GM12892 (cell line): ENCODE results near the gene COA7.

ENCODE experiments used
- DNase-seq: peaks from one replicate; pipeline ENCODE4 v3.0.0; 2011; ENCODE audit not compliant: insufficient read length
- FAIRE-seq: peaks from 2 replicates; lab custom pipeline; 2011; peaks lifted over from hg19 to GRCh38; lab: Jason Lieb, UNC
- POLR2A ChIP-seq: IDR thresholded peaks from 2 replicates; pipeline ENCODE4 v1.6.1; 2011; ENCODE audit warnings: low read depth, low read length, control low read depth
- POLR2AphosphoS5 ChIP-seq: IDR thresholded peaks from 2 replicates; pipeline ENCODE4 v1.6.1; 2011; ENCODE audit warnings: low read depth, low read length, control low read depth
- TAF1 ChIP-seq: IDR thresholded peaks from 2 replicates; pipeline ENCODE4 v1.6.1; 2011; ENCODE audit warnings: low read depth, mild to moderate bottlenecking, control low read depth, low read length, borderline replicate concordance

Gene COA7

DNA sequence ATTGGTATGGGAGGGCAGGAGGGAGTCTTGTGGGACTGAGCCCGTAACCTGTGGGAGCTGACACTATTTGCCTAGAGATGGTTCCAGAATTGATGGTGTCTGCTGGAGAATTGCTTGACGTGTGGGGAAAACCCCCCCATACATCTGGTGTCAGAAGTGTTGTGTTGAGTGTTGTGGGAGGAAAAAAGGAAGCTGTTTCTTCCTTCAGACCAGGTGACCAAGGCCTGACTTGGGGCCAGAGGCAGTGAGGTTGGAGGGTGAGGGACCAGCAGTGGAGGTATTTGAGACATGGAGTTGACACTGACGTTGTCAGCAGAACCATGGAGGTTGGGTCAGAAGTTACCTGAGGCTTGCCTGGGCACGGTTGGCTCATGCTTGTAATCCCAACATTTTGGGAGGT, 56.8 kb downstream of the COA7 start:
- TF ChIP-seq TAF1 (no peak), POLR2AphosphoS5 (no peak)
- DNase-seq: no peak
- FAIRE-seq: peak; percentile 90

DNA sequence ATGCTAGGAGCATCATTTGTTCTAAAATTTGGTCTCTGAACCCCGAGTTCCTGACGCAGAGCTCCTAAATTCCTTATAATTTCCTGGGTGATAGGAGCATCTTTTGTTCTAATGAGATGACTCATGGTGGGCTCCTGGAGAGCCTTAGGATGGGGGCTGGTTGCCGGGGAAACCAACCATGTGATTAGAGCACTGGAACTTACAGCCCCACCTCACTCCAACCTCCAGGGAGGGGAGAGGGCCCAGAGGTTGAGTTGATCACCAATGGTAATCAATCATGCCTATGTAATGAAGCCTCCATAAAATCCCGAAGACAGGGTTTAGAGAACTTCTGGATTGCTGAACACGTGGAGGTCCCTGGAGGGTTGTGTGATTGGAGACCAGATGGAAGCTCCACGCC, 57.5 kb downstream of the COA7 start:
- FAIRE-seq (no peak), DNase-seq (no peak)
- TF ChIP-seq POLR2AphosphoS5 (no peak), POLR2A (no peak), TAF1 (no peak)

DNA sequence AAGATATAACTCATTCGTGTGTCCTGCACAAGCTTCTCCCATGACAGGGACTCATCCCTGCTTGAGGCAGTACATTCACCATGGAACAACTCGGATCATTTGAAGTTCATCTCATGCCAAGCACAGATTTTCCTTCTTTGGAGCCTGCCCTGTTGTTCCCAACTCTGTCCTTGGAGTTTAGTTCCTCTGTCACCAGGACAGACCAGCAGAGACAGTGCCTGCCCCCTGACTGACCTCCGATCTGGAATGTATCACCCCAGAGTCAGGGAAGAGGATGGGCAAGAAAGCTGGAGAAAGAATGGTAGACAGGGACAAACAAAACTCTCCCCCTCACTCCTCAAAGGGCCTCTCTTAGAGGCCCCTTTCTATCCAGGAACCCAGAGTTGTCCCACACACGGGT, 60.2 kb downstream of the COA7 start:
- TF ChIP-seq POLR2A: no peak
- TF ChIP-seq POLR2AphosphoS5: no peak
- FAIRE-seq (no peak), DNase-seq (no peak)

DNA sequence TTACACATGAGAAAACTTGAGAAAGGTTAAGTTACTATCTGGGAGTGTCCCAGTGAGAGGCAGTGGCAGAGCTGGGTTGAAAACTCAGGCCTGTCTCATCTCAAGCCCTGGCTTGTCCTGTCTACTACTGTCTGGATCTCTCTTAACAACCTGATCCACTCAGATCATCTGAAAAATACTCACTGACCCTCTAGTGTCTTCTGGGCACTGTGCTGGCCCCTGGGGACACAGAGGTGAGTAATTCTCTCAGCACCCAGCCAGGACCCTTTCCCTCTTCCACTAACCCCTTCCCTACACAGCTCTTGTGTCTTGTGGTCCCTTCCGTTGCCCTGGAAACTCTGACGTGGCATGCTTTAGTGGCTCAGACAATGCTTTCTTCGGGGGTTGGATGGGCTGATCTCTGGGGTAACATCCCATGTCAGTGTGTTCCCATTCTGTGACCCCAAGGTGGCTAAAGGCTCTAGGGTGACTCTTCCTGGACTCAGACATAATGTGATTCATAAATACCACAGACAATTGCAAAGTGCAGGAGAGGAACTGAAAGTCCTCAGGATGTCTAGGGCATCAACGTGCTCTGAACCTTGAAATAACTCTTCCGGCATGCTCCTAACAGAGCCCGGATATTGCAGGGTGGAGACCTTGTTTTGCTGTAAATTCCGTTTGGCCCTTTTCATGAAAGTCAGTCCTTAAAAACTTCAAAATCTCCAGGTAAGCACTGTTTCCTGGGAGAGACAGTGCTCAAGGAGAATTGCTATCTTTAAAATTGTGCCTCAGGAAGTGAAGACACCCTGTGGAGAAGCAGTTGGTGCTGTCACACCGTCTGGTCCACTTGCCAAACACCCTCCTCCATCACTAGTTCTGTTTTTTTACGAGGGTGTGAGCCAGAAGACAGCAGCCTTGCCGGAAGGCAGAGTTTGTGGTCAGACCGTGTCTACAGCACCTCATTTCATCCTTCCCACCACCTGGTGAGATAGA, 61.1 kb downstream of the COA7 start:
- peak; percentile 97 for FAIRE-seq
- peak; percentile 46 for DNase-seq
- no peak for TF ChIP-seq POLR2AphosphoS5
- TF ChIP-seq POLR2A: peak; percentile 39; the same call in 1 of the 2 replicates

DNA sequence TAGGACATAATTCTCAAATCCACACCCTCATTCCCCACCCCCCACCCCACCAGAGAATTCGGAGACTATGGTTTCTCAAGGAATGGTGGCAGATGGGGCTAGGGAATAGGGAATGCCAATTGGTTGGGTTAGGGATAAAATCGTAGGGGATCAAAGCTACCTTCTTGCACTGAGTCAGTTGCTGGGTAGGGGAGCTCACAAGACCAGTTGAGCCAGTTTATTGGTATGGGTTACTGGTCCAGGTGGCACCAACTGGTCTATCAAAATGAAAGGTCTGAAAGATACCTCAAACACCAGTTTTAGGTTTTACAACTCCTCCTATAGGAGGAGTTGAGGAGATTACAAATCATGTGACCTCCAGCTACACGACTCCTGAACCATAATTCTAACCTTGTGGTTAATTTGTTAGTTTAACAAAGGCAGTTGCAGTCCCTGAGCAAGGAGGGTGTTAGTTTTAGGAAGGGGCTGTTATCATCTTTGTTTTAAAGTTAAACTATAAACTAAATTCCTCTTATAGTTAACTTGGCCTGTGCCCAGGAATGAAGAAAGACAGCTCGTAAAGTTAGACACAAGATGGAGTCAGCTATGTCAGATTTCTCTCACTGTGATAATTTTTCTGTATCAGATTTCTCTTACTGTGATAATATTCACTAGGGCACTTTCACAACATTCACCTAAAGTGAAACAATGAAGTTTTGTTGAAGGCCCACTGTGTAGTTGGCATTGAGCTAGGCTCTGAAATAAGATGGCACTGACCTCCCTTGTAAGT, 62.6 kb downstream of the COA7 start:
- DNase-seq (no peak), FAIRE-seq (peak; percentile 36)
- TF ChIP-seq POLR2A (no peak), POLR2AphosphoS5 (no peak), TAF1 (no peak)
